Activated B cell treated with CpG ODN at 0.5 μM for 24 hours (primary cell): ENCODE data around the gene SLC2A8. TPM values are rescaled to one million over a fixed set of nuclear protein-coding genes. Genes with fewer than 3 reads are reported as not detected.

Experiments
- ATAC-seq: fragments of 200-7000 bp; cut with Tn5 transposase; one replicate; pipeline ENCODE4 v1.10.0; 2021; ENCODE audit warnings: low read depth, mild to moderate bottlenecking, moderate library complexity
- CTCF ChIA-PET: fragments of 350-600 bp; sonication (Branson Sonifier 250); formaldehyde crosslinking; loops from one replicate; lab custom pipeline; 2021; ENCODE audit warnings: antibody characterized with exemption; lab: Charles Lee
- POLR2A ChIA-PET: fragments of 350-600 bp; sonication (Branson Sonifier 250); formaldehyde crosslinking; loops from one replicate; lab custom pipeline; 2021; ENCODE audit warnings: antibody characterized with exemption; lab: Charles Lee
- DNase-seq: peaks from one replicate; pipeline ENCODE4 v3.0.0; 2022
- H3K27ac Mint-ChIP-seq: one replicate; pipeline ENCODE4 v1.8.0; 2020; ENCODE audit warnings: mixed read lengths
- H3K27me3 Mint-ChIP-seq: one replicate; pipeline ENCODE4 v1.8.0; 2021; ENCODE audit warnings: mixed read lengths
- H3K36me3 Mint-ChIP-seq: one replicate; pipeline ENCODE4 v1.8.0; 2021; ENCODE audit warnings: low read depth, mixed read lengths
- H3K4me1 Mint-ChIP-seq: one replicate; pipeline ENCODE4 v1.8.0; 2021; ENCODE audit warnings: mixed read lengths
- H3K4me3 Mint-ChIP-seq: one replicate; pipeline ENCODE4 v1.8.0; 2020; ENCODE audit warnings: mild to moderate bottlenecking, mixed read lengths
- H3K9me3 Mint-ChIP-seq: one replicate; pipeline ENCODE4 v1.8.0; 2020; ENCODE audit warnings: mixed read lengths
- intact Hi-C: fragments of 100-400 bp; cut with micrococcal nuclease; formaldehyde crosslinking; loops from one replicate; pipeline ENCODE4 v1.15.1; 2024
- total RNA-seq: library from RNA; stranded (reverse); gene quantifications from 2 replicates; pipeline ENCODE4 v1.2.3, GENCODE V29; 2022
- TF ChIP-seq, protein P1 (sequence below): fragments of 200-600 bp; IDR thresholded peaks from one replicate; pipeline ENCODE4 v1.8.0; 2022; ENCODE audit warnings: antibody characterized with exemption, mild to moderate bottlenecking

Gene SLC2A8
- total RNA-seq, 1 donor from 2014 or later, result 17.1 TPM

- intact Hi-C loops, result no loop called here
- ChIA-PET CTCF (no interaction called here), POLR2A (interaction anchor here (0.7 to 1.1 kb wide), 6 partner anchors 9 to 392 kb away, joined by 3 to 4 read pairs (median 4); partner anchors contain the start of gene ZNF79)
- no peak for DNase-seq
- no peaks in the 10 kb centered on the region for H3K9me3 Mint-ChIP-seq
- no peaks in the 10 kb centered on the region for H3K27me3 Mint-ChIP-seq
- no peak for ATAC-seq
- H3K4me3 Mint-ChIP-seq, result peak overlapping the region; percentile 96
- peak overlapping the region; percentile 96 for H3K27ac Mint-ChIP-seq
- H3K4me1 Mint-ChIP-seq, result peaks cover 53% of the 10 kb centered on the region
- TF ChIP-seq, protein P1, sequence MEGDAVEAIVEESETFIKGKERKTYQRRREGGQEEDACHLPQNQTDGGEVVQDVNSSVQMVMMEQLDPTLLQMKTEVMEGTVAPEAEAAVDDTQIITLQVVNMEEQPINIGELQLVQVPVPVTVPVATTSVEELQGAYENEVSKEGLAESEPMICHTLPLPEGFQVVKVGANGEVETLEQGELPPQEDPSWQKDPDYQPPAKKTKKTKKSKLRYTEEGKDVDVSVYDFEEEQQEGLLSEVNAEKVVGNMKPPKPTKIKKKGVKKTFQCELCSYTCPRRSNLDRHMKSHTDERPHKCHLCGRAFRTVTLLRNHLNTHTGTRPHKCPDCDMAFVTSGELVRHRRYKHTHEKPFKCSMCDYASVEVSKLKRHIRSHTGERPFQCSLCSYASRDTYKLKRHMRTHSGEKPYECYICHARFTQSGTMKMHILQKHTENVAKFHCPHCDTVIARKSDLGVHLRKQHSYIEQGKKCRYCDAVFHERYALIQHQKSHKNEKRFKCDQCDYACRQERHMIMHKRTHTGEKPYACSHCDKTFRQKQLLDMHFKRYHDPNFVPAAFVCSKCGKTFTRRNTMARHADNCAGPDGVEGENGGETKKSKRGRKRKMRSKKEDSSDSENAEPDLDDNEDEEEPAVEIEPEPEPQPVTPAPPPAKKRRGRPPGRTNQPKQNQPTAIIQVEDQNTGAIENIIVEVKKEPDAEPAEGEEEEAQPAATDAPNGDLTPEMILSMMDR, result no peak
- H3K36me3 Mint-ChIP-seq, result peaks cover 79% of the 10 kb centered on the region
Observed at GRCh38 chr9:127448112-127448805, 51.3 kb downstream of the SLC2A8 start.

DNA sequence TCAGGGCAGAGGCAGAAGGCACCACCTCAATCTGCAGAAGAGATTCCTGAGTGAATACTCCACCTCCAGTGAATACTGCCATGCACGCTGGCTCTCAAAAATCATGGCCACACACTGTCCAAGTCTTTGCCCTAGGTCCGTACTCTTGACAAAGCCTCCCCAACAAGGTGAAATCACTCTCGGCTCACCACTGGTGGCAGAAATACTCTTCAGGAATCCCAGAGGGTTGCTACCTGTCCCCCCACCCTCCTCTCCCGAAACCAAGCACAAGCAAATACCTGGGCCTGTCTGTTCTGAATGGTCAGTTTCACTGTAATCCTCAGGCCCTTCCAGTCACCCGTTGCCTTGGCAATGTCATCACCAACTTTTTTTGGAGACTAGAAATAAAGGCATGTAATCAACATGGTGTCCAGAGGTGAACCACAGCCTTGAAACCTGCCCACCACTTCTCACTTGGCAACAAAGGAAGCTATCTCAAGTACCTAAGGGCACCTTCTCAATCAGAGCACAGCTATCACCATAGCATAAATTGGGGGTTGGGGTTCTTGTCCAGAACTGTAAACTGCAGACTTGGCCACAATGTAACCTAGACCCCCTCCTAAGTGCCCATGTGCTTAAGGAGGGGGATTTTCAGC is 52.5 kb downstream of the SLC2A8 start:
- Mint-ChIP-seq H3K27ac (peak overlapping the region; percentile 96), H3K27me3 (no peaks in the 10 kb centered on the region), H3K4me1 (peaks cover 58% of the 10 kb centered on the region), H3K36me3 (peaks cover 73% of the 10 kb centered on the region), H3K4me3 (peak overlapping the region; percentile 96), H3K9me3 (no peaks in the 10 kb centered on the region)
- TF ChIP-seq, protein P1, result no peak
- intact Hi-C loops, result no loop called here
- CTCF ChIA-PET, result interaction anchor here (1.6 kb wide), 1 partner anchor 234 kb away, joined by 4 read pairs; no protein-coding TSS in a partner anchor
- ATAC-seq, result no peak
- POLR2A ChIA-PET, result interaction anchor here (0.7 to 2.9 kb wide), 13 partner anchors 10 to 1632 kb away, joined by 3 to 44 read pairs (median 13); partner anchors contain the start of genes DOLPP1, RALGPS1, SH2D3C and SLC2A8
- DNase-seq, result no peak

DNA sequence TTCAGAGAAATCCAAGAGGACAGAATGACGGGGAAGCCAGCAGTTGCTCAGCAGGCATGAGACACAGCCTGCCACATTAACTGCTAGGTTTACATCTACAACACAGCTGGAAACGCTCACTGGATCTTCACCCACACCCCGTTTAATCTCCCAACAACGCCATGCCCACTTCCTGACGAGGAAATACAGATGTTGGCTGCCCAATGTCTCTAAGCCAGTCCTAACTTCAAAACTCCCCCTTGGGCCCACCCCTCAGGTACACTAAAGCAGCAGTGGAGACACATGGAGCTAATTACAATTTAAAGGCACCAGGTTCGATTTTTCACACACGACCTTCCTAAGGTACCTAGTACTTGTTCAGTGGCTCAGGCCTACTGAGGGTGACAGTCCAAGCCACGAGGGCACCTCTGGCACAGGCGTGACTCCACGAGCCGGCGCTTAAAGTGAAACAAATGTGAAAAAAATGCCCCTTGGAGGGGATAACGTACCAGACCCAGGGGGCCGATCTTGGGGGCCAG is 53.3 kb downstream of the SLC2A8 start:
- intact Hi-C loops, result loop anchor here (2.0 to 5.0 kb wide), 6 partner anchors 158 to 1432 kb away; partner anchors contain the start of genes KYAT1, LRRC8A, PTRH1 and SH2D3C
- peak; percentile 1 for ATAC-seq
- peaks cover 61% of the 10 kb centered on the region for H3K4me1 Mint-ChIP-seq
- ChIA-PET CTCF (interaction anchor here (1.1 to 1.6 kb wide), 2 partner anchors 225 to 234 kb away, joined by 3 to 4 read pairs; no protein-coding TSS in a partner anchor), POLR2A (interaction anchor here (0.7 to 2.9 kb wide), 33 partner anchors 8 to 1631 kb away, joined by 3 to 44 read pairs (median 6); partner anchors contain the start of genes DOLPP1, RALGPS1, SH2D3C and SLC2A8)
- peak overlapping the region; percentile 96 for H3K27ac Mint-ChIP-seq
- H3K36me3 Mint-ChIP-seq, result peaks cover 67% of the 10 kb centered on the region
- H3K27me3 Mint-ChIP-seq, result no peaks in the 10 kb centered on the region
- no peak for DNase-seq
- TF ChIP-seq, protein P1, result no peak
- peak overlapping the region; percentile 96 for H3K4me3 Mint-ChIP-seq
- no peaks in the 10 kb centered on the region for H3K9me3 Mint-ChIP-seq

- TF ChIP-seq, protein P1, result no peak
Observed at GRCh38 chr9:127450830-127451607, 54.0 kb downstream of the SLC2A8 start, which contains the start of the genes LRSAM1 and RPL12. Gene LRSAM1, plus strand, starts transcription at chr9:127451510. Its CDS starts 3,018 bp downstream, at chr9:127454528. Gene RPL12, minus strand, starts transcription at chr9:127451406. Its CDS starts 89 bp downstream, at chr9:127451317.

More at GRCh38 chr9:127450830-127451607, 54.0 kb downstream of the SLC2A8 start, which contains the start of the genes LRSAM1 and RPL12:
- intact Hi-C loops, result loop anchor here (1.0 to 5.0 kb wide), 9 partner anchors 27 to 1431 kb away; partner anchors contain the start of genes KYAT1, LRRC8A, PTRH1 and SH2D3C
- H3K27ac Mint-ChIP-seq, result peak within 1 kb of the TSS; percentile 96
- DNase-seq (peak; percentile 99), ATAC-seq (peak; percentile 66)
- ChIA-PET CTCF (interaction anchor here (1.0 to 1.6 kb wide), 3 partner anchors 226 to 284 kb away, joined by 3 to 4 read pairs (median 4); partner anchors contain the start of gene TOR2A), POLR2A (interaction anchor here (0.6 to 2.9 kb wide), 40 partner anchors 9 to 1630 kb away, joined by 3 to 44 read pairs (median 6); partner anchors contain the start of genes CDK9, DOLPP1, PIP5KL1 and PTRH1)
- peak within 1 kb of the TSS; percentile 96 for H3K4me3 Mint-ChIP-seq
- peaks cover 65% of the 10 kb centered on the region for H3K36me3 Mint-ChIP-seq
- H3K27me3 Mint-ChIP-seq, result no peaks in the 10 kb centered on the region
- peaks cover 68% of the 10 kb centered on the region for H3K4me1 Mint-ChIP-seq
- no peaks in the 10 kb centered on the region for H3K9me3 Mint-ChIP-seq
